Upper lobe of left lung (tissue), 4 donors: ENCODE results near the gene DMRTA1.

Experiments
- CTCF ChIP-seq, 6 experiments: fragments of 450-650 bp in 4 of 6; fragments of 200-600 bp in 2 of 6; sonication (generic) in 2 of 6; IDR thresholded peaks; one replicate each; pipeline ENCODE4 v1.5.1; 2016 to 2019; ENCODE audit warnings: antibody characterized with exemption in 6 of 6
- EP300 ChIP-seq, 4 donors: sonication (generic); formaldehyde crosslinking; IDR thresholded peaks; one replicate each; pipeline ENCODE4 v1.5.1; 2017; ENCODE audit warnings: antibody characterized with exemption in 4 of 4, control low read depth in 2 of 4

- TF ChIP-seq CTCF (IDR thresholded peaks at IDR 0.05): no peak
- no peak for TF ChIP-seq EP300 (IDR thresholded peaks at IDR 0.05)
Measured at GRCh38 chr9:22424616-22425015, 22.0 kb upstream of the DMRTA1 start.
